HG03457 (cell line): ENCODE data around the gene ACAN.
"Not testable (repeated sequence)": the region's sequence is repeated elsewhere in the genome, so short reads cannot be mapped to it uniquely, and the experiment has no call there.

ENCODE experiments used
- ATAC-seq: cut with Tn5 transposase; IDR thresholded peaks from one replicate; pipeline ENCODE4 v1.9.1; 2021; ENCODE audit warnings: moderate number of reproducible peaks; ENCODE audit not compliant: unreplicated experiment

Gene ACAN

GRCh38 chr15:88918738-88919137 lies 115.5 kb downstream of the ACAN start:
- peak; percentile 70 for ATAC-seq

GRCh38 chr15:88920186-88920891 lies 117.1 kb downstream of the ACAN start:
- no peak for ATAC-seq

GRCh38 chr15:88920892-88921435 lies 117.7 kb downstream of the ACAN start:
- not testable (repeated sequence) for ATAC-seq
